Fibroblast of lung (primary cell): ENCODE results near the gene RNU5B-1. TPM values are rescaled to one million over a fixed set of nuclear protein-coding genes. Genes with fewer than 3 reads are reported as not detected.
"Not testable (repeated sequence)": the region's sequence is repeated elsewhere in the genome, so short reads cannot be mapped to it uniquely, and the experiment has no call there.

Experiments used
- DNase-seq, 2 donors: peaks; one replicate each; pipeline versions ENCODE4 v3.0.0 to v3.0.0-alpha.2; 2010; ENCODE audit warnings: low read depth in 2 of 2
- H2AFZ ChIP-seq: 2 replicates; pipeline ENCODE4 v1.5.1; 2012; ENCODE audit warnings: low read length, control low read depth, inconsistent platforms
- H3K27ac ChIP-seq: 2 replicates; pipeline ENCODE4 v1.5.1; 2011; ENCODE audit warnings: low read length, control low read depth; ENCODE audit not compliant: insufficient read depth
- H3K27me3 ChIP-seq: 2 replicates; pipeline ENCODE4 v1.5.1; 2011; ENCODE audit warnings: mild to moderate bottlenecking, low read length; ENCODE audit not compliant: control insufficient read depth, insufficient read depth
- H3K36me3 ChIP-seq: 2 replicates; pipeline ENCODE4 v1.5.1; 2011; ENCODE audit warnings: low read length; ENCODE audit not compliant: control insufficient read depth, insufficient read depth
- H3K4me1 ChIP-seq: 2 replicates; pipeline ENCODE4 v1.5.1; 2011; ENCODE audit warnings: low read length; ENCODE audit not compliant: control insufficient read depth, insufficient read depth; ENCODE audit errors: extremely low read depth
- H3K4me2 ChIP-seq: 2 replicates; pipeline ENCODE4 v1.5.1; 2011; ENCODE audit warnings: low read length, control low read depth; ENCODE audit not compliant: insufficient read depth; ENCODE audit errors: extremely low read depth
- H3K4me3 ChIP-seq, 4 experiments: fragments of 200-600 bp in 1 of 4; sonication (generic) in 1 of 4; replicated peaks in 1 of 4; 2 replicates each; pipeline ENCODE4 v1.5.1; 2011 to 2016; ENCODE audit warnings: low read length in 4 of 4, low read depth in 3 of 4, mild to moderate bottlenecking in 3 of 4, control low read depth in 2 of 4, inconsistent platforms in 1 of 4, mixed read lengths in 1 of 4; ENCODE audit not compliant: insufficient read depth in 1 of 4; ENCODE audit errors: control extremely low read depth in 1 of 4
- H3K79me2 ChIP-seq: 2 replicates; pipeline ENCODE4 v1.5.1; 2012; ENCODE audit warnings: mild to moderate bottlenecking, low read length, inconsistent platforms; ENCODE audit not compliant: control insufficient read depth, insufficient read depth
- H3K9ac ChIP-seq: 2 replicates; pipeline ENCODE4 v1.5.1; 2011; ENCODE audit warnings: mild to moderate bottlenecking, low read length, control low read depth; ENCODE audit not compliant: insufficient read depth
- H3K9me3 ChIP-seq: 2 replicates; pipeline ENCODE4 v1.5.1; 2012; ENCODE audit warnings: low read depth, low read length; ENCODE audit not compliant: control insufficient read depth, insufficient read depth
- H4K20me1 ChIP-seq: 2 replicates; pipeline ENCODE4 v1.5.1; 2011; ENCODE audit warnings: low read length; ENCODE audit not compliant: control insufficient read depth, insufficient read depth; ENCODE audit errors: extremely low read depth
- CTCF ChIP-seq, 2 donors: IDR thresholded peaks in 1 of 2; conservative IDR thresholded peaks in 1 of 2; 1 replicate in 1 of 2; 2 replicates in 1 of 2; pipeline ENCODE4 v1.5.1; 2011 to 2012; ENCODE audit warnings: low read length in 2 of 2, control low read depth in 1 of 2, inconsistent platforms in 1 of 2, low read depth in 1 of 2, mild to moderate bottlenecking in 1 of 2
- EZH2 ChIP-seq: IDR thresholded peaks from 2 replicates; pipeline ENCODE4 v1.5.1; 2012; ENCODE audit warnings: low read length, control low read depth, mild to moderate bottlenecking; ENCODE audit errors: missing control alignments
- polyA plus RNA-seq, 2 donors: library from polyadenylated mRNA; depleted of rRNA in 1 of 2; stranded (reverse) in 1 of 2; unstranded in 1 of 2; fragments of >200 nt; gene quantifications; 2 replicates each; pipeline ENCODE4 v1.2.1, GENCODE V29; 2011 to 2012; ENCODE audit warnings: missing spikeins in 1 of 2
- total RNA-seq: library from RNA; depleted of rRNA; stranded (reverse); fragments of >200 nt; gene quantifications from 2 replicates; pipeline ENCODE4 v1.2.1, GENCODE V29; 2014

The RNU5B-1 gene
- total and polyA plus RNA-seq, 2 donors (not counting 1 experiment from before 2014, with no cell fraction given): not detected

GRCh38 chr15:65349338-65349737 lies 44.9 kb downstream of the RNU5B-1 start:
- H3K9ac ChIP-seq: no peak overlapping the region
- H3K4me2 ChIP-seq: no peak overlapping the region
- TF ChIP-seq CTCF (conservative IDR thresholded peaks at IDR 0.05 in 1 of 2, IDR thresholded peaks at IDR 0.05 in 1 of 2; ENCODE audit: low read depth in 1 of 2, low read length in 2 of 2): no peak
- TF ChIP-seq EZH2: no peak
- no peak overlapping the region for H3K4me3 ChIP-seq
- no peaks in the 10 kb centered on the region for H4K20me1 ChIP-seq
- no peaks in the 10 kb centered on the region for H3K79me2 ChIP-seq
- DNase-seq: no peak
- H3K27me3 ChIP-seq: peaks cover 5% of the 10 kb centered on the region
- H2AFZ ChIP-seq: no peak overlapping the region
- no peaks in the 10 kb centered on the region for H3K36me3 ChIP-seq
- H3K9me3 ChIP-seq: no peaks in the 10 kb centered on the region
- H3K27ac ChIP-seq: no peak overlapping the region
- H3K4me1 ChIP-seq: no peaks in the 10 kb centered on the region

GRCh38 chr15:65351972-65352371 lies 47.5 kb downstream of the RNU5B-1 start:
- H3K4me1 ChIP-seq, H3K27ac ChIP-seq, H3K9ac ChIP-seq, H3K4me3 ChIP-seq, H2AFZ ChIP-seq, DNase-seq, H3K79me2 ChIP-seq, H4K20me1 ChIP-seq, H3K36me3 ChIP-seq, H3K9me3 ChIP-seq, H3K4me2 ChIP-seq: not testable (repeated sequence)
- H3K27me3 ChIP-seq: peaks cover 21% of the 10 kb centered on the region

Other genes with a start within 250 kb of the RNU5B-1 start
- 49.3 and 50.5 TPM in 2 replicates for gene RASL12, start 236.7 kb upstream of the RNU5B-1 start, total RNA-seq
- gene RASL12, start 236.7 kb upstream of the RNU5B-1 start, polyA plus RNA-seq: 9.1 and 16.9 TPM in 2 replicates
- not detected in 2 replicates for gene KBTBD13, start 227.9 kb upstream of the RNU5B-1 start, total RNA-seq
- gene KBTBD13, start 227.9 kb upstream of the RNU5B-1 start, polyA plus RNA-seq: 0.02 TPM in 1 of 2 replicates, not detected in the other
- gene UBAP1L, start 189.5 kb upstream of the RNU5B-1 start, total RNA-seq: 0.99 and 1.0 TPM in 2 replicates
- 0.18 and 0.33 TPM in 2 replicates for gene UBAP1L, start 189.5 kb upstream of the RNU5B-1 start, polyA plus RNA-seq
- 17.0 and 18.5 TPM in 2 replicates for gene PDCD7, start 170.9 kb upstream of the RNU5B-1 start, total RNA-seq
- gene PDCD7, start 170.9 kb upstream of the RNU5B-1 start, polyA plus RNA-seq: 21.7 and 23.0 TPM in 2 replicates
- 36.2 and 42.1 TPM in 2 replicates for gene CLPX, start 119.3 kb upstream of the RNU5B-1 start, total RNA-seq
- gene CLPX, start 119.3 kb upstream of the RNU5B-1 start, polyA plus RNA-seq: 50.4 and 53.4 TPM in 2 replicates
- gene CILP, start 93.2 kb upstream of the RNU5B-1 start, total RNA-seq: 0.17 and 0.26 TPM in 2 replicates
- gene CILP, start 93.2 kb upstream of the RNU5B-1 start, polyA plus RNA-seq: 0.06 and 0.17 TPM in 2 replicates
- 2.6 and 3.6 TPM in 2 replicates for gene PARP16, start 17.8 kb upstream of the RNU5B-1 start, total RNA-seq
- 2.9 and 4.9 TPM in 2 replicates for gene PARP16, start 17.8 kb upstream of the RNU5B-1 start, polyA plus RNA-seq
- not detected in 2 replicates for gene RNU5A-1, start 8.6 kb upstream of the RNU5B-1 start, total RNA-seq
- not detected in 2 replicates for gene RNU5A-1, start 8.6 kb upstream of the RNU5B-1 start, polyA plus RNA-seq
- not detected in 2 replicates for gene IGDCC3, start 73.3 kb downstream of the RNU5B-1 start, total RNA-seq
- 0.15 TPM in 1 of 2 replicates, not detected in the other for gene IGDCC3, start 73.3 kb downstream of the RNU5B-1 start, polyA plus RNA-seq
- gene IGDCC4, start 118.3 kb downstream of the RNU5B-1 start, total RNA-seq: 2.8 and 5.6 TPM in 2 replicates
- 0.93 and 0.94 TPM in 2 replicates for gene IGDCC4, start 118.3 kb downstream of the RNU5B-1 start, polyA plus RNA-seq
- gene DPP8, start 213.0 kb downstream of the RNU5B-1 start, total RNA-seq: 41.1 and 45.4 TPM in 2 replicates
- gene DPP8, start 213.0 kb downstream of the RNU5B-1 start, polyA plus RNA-seq: 20.0 and 29.9 TPM in 2 replicates
- gene HACD3, start 225.8 kb downstream of the RNU5B-1 start, total RNA-seq: 71.4 and 95.6 TPM in 2 replicates
- gene HACD3, start 225.8 kb downstream of the RNU5B-1 start, polyA plus RNA-seq: 80.7 and 88.6 TPM in 2 replicates